ENCODE measurements around the gene CDCP2. TPM values are rescaled to one million over a fixed set of nuclear protein-coding genes. Genes with fewer than 3 reads are reported as not detected.
A peak's percentile ranks its signal among the peaks of the same experiment; 100 is the strongest.

CDCP2 gene
- total and polyA plus RNA-seq, 8 donors = 0.15 to 0.18 (median 0.18) TPM; not detected in 4

DNA sequence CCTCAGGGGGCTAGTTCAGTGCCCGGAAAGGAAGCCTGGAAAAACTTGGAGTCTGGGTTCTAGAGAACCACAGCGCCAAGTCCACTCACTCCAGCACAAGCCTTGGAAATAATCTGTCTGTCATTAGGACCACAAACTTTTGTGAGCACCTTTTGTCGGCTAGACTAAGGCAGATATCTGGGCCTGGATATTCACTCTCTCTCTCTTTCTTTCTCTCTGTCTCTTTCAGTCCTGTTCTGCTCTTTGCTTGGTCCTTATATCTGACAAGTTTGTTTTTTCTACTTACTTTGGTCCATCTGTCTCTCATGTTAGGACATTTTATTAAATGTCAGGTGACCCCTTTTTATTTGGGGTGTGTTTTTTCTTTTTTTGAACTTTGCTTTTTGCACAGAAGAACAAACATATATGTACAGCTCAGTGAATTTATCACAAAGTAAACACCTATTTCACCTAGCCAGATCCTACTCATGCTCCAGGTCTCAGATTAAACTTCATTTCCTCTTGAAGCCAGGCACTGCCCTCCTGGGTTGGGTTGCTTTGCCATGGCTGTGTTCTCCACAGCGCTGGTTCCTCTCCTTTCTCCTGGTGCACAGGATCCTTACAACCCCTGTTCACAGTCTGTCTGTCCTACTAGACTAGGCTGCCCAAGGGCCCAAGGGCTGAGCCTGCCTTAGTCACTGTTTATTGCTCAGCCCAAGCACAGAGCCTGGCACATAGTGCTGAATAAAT is 58.6 kb downstream of the CDCP2 start:
- TF ChIP-seq CTCF (IDR thresholded peaks at IDR 0.05) = no peak
- intact Hi-C loops (cut with DNase I) = no loop called here
- DNase-seq = no peak

DNA sequence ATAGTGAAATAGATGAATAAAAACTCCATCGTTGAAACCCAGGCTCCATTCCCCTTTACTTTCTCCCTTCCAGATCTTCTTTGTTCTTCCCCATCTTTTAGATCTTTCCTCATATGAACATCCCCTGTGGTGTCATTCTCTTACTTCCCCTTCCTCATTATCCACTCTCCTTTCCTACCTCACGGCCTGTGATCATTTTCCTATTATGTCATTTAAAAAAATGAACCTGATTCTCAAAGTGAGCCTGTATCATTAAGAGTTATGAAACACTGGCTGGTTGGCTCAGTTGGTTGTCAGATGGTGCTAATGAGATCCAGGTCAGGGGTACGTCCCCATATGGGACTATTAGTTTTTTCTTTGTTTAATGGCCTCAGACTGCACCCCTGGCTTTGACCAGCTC is 61.1 kb downstream of the CDCP2 start:
- no peaks in the 10 kb centered on the region for H3K27me3 ChIP-seq
- no peak for TF ChIP-seq CTCF (IDR thresholded peaks at IDR 0.05)
- no peaks in the 10 kb centered on the region for H3K9me3 ChIP-seq
- peaks cover 0 to 8% of the 10 kb centered on the region in 2 donors for H3K36me3 ChIP-seq
- no peak for ATAC-seq
- no peak overlapping the region for H3K27ac ChIP-seq
- intact Hi-C loops (cut with DNase I) = no loop called here
- peaks cover 0 to 15% of the 10 kb centered on the region in 2 donors for H3K4me1 ChIP-seq
- no peak overlapping the region for H3K4me3 ChIP-seq
- DNase-seq = no peak

More for the DNA sequence above, 58.6 kb downstream of the CDCP2 start:
- Histone ChIP-seq H3K36me3 (peaks cover 0 to 11% of the 10 kb centered on the region in 2 donors), H3K4me3 (no peak overlapping the region), H3K27ac (no peak overlapping the region), H3K9me3 (no peaks in the 10 kb centered on the region), H3K27me3 (no peaks in the 10 kb centered on the region), H3K4me1 (peaks cover 0 to 15% of the 10 kb centered on the region in 2 donors)
- peak; percentile 62 for ATAC-seq

DNA sequence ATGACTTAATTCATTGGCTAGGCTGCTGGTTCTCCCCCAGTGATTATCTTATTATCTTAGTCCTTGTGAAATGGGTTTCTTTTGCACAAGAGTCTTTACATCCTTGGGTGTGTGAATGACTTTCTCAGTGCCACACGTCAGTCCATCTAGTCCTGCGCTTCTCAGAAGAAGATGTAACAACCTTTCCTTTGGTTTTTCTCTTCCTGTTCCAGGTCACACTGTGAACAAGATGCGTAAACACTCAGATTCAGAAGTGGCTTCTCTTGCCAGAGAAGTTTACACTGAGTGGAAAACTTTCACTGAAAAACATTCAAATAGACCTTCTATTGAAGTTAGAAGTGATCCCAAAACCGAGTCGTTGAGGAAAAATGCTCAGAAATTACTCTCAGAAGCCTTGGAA is 64.4 kb downstream of the CDCP2 start:
- Histone ChIP-seq H3K36me3 (peaks cover 0 to 3% of the 10 kb centered on the region in 2 donors), H3K9me3 (no peaks in the 10 kb centered on the region), H3K27ac (peak overlapping the region in 1 of 2 donors; percentile 5), H3K4me1 (no peaks in the 10 kb centered on the region), H3K4me3 (no peak overlapping the region), H3K27me3 (no peaks in the 10 kb centered on the region)
- no peak for TF ChIP-seq CTCF (IDR thresholded peaks at IDR 0.05)
- intact Hi-C loops (cut with DNase I) = no loop called here
- peak; percentile 89 for ATAC-seq
- no peak for DNase-seq

GRCh38 chr1:54086754-54087153 is 66.0 kb downstream of the CDCP2 start:
- no peak overlapping the region for H3K27ac ChIP-seq
- H3K9me3 ChIP-seq = no peaks in the 10 kb centered on the region
- TF ChIP-seq CTCF (IDR thresholded peaks at IDR 0.05) = no peak
- H3K4me3 ChIP-seq = no peak overlapping the region
- peaks cover 0 to 3% of the 10 kb centered on the region in 2 donors for H3K36me3 ChIP-seq
- intact Hi-C loops (cut with DNase I) = no loop called here
- ATAC-seq = no peak
- H3K27me3 ChIP-seq = no peaks in the 10 kb centered on the region
- no peaks in the 10 kb centered on the region for H3K4me1 ChIP-seq
- DNase-seq = no peak

GRCh38 chr1:54084794-54085193 is 68.0 kb downstream of the CDCP2 start:
- no peaks in the 10 kb centered on the region for H3K4me1 ChIP-seq
- no peak overlapping the region for H3K27ac ChIP-seq
- DNase-seq = no peak
- no peak for TF ChIP-seq CTCF (IDR thresholded peaks at IDR 0.05)
- no peaks in the 10 kb centered on the region for H3K27me3 ChIP-seq
- H3K9me3 ChIP-seq = no peaks in the 10 kb centered on the region
- H3K4me3 ChIP-seq = no peak overlapping the region
- peaks cover 0 to 2% of the 10 kb centered on the region in 2 donors for H3K36me3 ChIP-seq
- no peak for ATAC-seq
- intact Hi-C loops (cut with DNase I) = no loop called here

Other genes starting within 250 kb of the CDCP2 start
- gene IFT25, start 207.3 kb downstream of the CDCP2 start, total RNA-seq = 10 to 100 TPM; 22.3 to 26.1 TPM
- gene IFT25, start 207.3 kb downstream of the CDCP2 start, polyA plus RNA-seq (ENCODE audit: insufficient read length in 6 of 6) = 10 to 100 TPM; 50.4 to 65.4 (median 52.5) TPM
- 10 to 100 TPM; 18.0 to 21.9 TPM for gene LRRC42, start 206.7 kb downstream of the CDCP2 start, total RNA-seq
- 10 to 100 TPM; 33.9 to 43.2 (median 36.0) TPM for gene LRRC42, start 206.7 kb downstream of the CDCP2 start, polyA plus RNA-seq (ENCODE audit: insufficient read length in 6 of 6)
- 1 to 10 TPM in 1 of 2 donors, not detected in 1; 6.5 TPM for gene LDLRAD1, start 134.8 kb downstream of the CDCP2 start, total RNA-seq
- 1 to 10 TPM in 5 of 6 donors, under 1 TPM in 1; 0.68 to 6.9 (median 3.2) TPM for gene LDLRAD1, start 134.8 kb downstream of the CDCP2 start, polyA plus RNA-seq (ENCODE audit: insufficient read length in 6 of 6)
- 100 to 1,000 TPM; 354 to 468 TPM for gene TMEM59, start 99.8 kb downstream of the CDCP2 start, total RNA-seq
- gene TMEM59, start 99.8 kb downstream of the CDCP2 start, polyA plus RNA-seq (ENCODE audit: insufficient read length in 6 of 6) = 100 to 1,000 TPM; 235 to 349 (median 309) TPM
- 1 to 10 TPM; 5.2 to 5.8 TPM for gene TCEANC2, start 99.4 kb downstream of the CDCP2 start, total RNA-seq
- 10 to 100 TPM in 5 of 6 donors, 1 to 10 TPM in 1; 8.9 to 13.3 (median 10.5) TPM for gene TCEANC2, start 99.4 kb downstream of the CDCP2 start, polyA plus RNA-seq (ENCODE audit: insufficient read length in 6 of 6)
- 1 to 10 TPM; 7.4 to 7.5 TPM for gene CYB5RL, start 47.0 kb upstream of the CDCP2 start, total RNA-seq
- 10 to 100 TPM in 5 of 6 donors, 1 to 10 TPM in 1; 9.6 to 11.7 (median 10.7) TPM for gene CYB5RL, start 47.0 kb upstream of the CDCP2 start, polyA plus RNA-seq (ENCODE audit: insufficient read length in 6 of 6)
- 10 to 100 TPM; 55.5 to 68.4 TPM for gene MRPL37, start 47.2 kb upstream of the CDCP2 start, total RNA-seq
- 10 to 100 TPM; 56.7 to 66.0 (median 59.0) TPM for gene MRPL37, start 47.2 kb upstream of the CDCP2 start, polyA plus RNA-seq (ENCODE audit: insufficient read length in 6 of 6)